ENCODE results near the gene QPRT.
"Not testable (repeated sequence)": the region's sequence is repeated elsewhere in the genome, so short reads cannot be mapped to it uniquely, and the experiment has no call there.

QPRT gene

GRCh38 chr16:29721167-29721879, 42.3 kb downstream of the QPRT start:
- peak; percentile 35 for DNase-seq

- DNase-seq = no peak
These were observed 47.9 kb downstream of the QPRT start for GRCh38 chr16:29726845-29727377.

GRCh38 chr16:29727452-29727851, 48.5 kb downstream of the QPRT start:
- DNase-seq = no peak

GRCh38 chr16:29729116-29729521, 50.1 kb downstream of the QPRT start:
- DNase-seq = peak; percentile 31

GRCh38 chr16:29730649-29731048, 51.7 kb downstream of the QPRT start:
- no peak for DNase-seq

- not testable (repeated sequence) for DNase-seq
These were observed 53.0 kb downstream of the QPRT start for GRCh38 chr16:29731768-29732601.

GRCh38 chr16:29734786-29735185, 55.8 kb downstream of the QPRT start:
- no peak for DNase-seq

- DNase-seq = no peak
These were observed 57.1 kb downstream of the QPRT start for GRCh38 chr16:29736112-29736511.

GRCh38 chr16:29736764-29737163, 57.8 kb downstream of the QPRT start:
- DNase-seq = no peak

- no peak for DNase-seq
These were observed 58.7 kb downstream of the QPRT start for GRCh38 chr16:29737713-29738112.

GRCh38 chr16:29738514-29738913, 59.5 kb downstream of the QPRT start:
- no peak for DNase-seq

GRCh38 chr16:29739927-29740629, 61.1 kb downstream of the QPRT start:
- DNase-seq = not testable (repeated sequence)

GRCh38 chr16:29740630-29741015, 61.6 kb downstream of the QPRT start:
- not testable (repeated sequence) for DNase-seq

GRCh38 chr16:29742683-29743275, 63.8 kb downstream of the QPRT start:
- no peak for DNase-seq

- no peak for DNase-seq
These were observed 64.5 kb downstream of the QPRT start for GRCh38 chr16:29743475-29743826.

GRCh38 chr16:29743827-29744531, 65.0 kb downstream of the QPRT start:
- no peak for DNase-seq

- no peak for DNase-seq
These were observed 65.6 kb downstream of the QPRT start for GRCh38 chr16:29744541-29745101.

GRCh38 chr16:29745121-29745852, 66.3 kb downstream of the QPRT start:
- no peak for DNase-seq

GRCh38 chr16:29745853-29746345, 66.9 kb downstream of the QPRT start, which contains the start of gene C16orf54:
Gene C16orf54 (minus strand): TSS chr16:29745990. CDS start chr16:29744951, 1,039 bp downstream.
- DNase-seq = no peak

GRCh38 chr16:29746518-29746917, 67.5 kb downstream of the QPRT start:
- not testable (repeated sequence) for DNase-seq

All from NCI-H774 (cell line).